ENCODE results near the gene KCNH1. TPM values are rescaled to one million over a fixed set of nuclear protein-coding genes. Genes with fewer than 3 reads are reported as not detected.

Gene KCNH1
- total RNA-seq, 4 donors from 2014 or later = not detected

DNA sequence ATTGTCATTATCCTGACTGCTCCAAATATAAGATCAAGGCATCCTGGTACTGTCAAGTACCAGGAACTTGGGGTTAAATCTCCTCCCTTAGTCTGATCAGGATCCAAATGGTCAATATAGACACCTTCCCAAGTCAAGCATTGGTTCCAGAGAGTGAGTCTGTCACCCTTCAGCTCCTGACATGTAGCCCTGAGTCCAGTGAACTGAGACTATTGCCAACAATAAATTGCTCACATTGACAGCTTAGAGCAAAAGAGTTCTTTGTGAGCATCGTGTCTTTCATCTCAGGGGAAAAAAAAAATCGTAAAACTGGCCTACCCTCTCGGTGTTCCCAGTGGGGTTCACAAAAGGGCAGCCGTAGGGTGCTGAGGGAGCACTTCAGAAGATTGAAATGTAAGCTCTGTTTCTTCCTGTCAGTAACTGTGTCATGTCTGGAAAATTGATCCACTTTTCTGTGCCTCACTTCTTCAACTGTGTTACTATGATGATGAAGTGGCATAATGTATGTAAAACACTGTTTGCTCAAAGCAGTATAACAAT is 228.5 kb downstream of the KCNH1 start:
- DNase-seq (ENCODE audit: low spot score in 2 of 2) = no peak
- TF ChIP-seq, protein P1, sequence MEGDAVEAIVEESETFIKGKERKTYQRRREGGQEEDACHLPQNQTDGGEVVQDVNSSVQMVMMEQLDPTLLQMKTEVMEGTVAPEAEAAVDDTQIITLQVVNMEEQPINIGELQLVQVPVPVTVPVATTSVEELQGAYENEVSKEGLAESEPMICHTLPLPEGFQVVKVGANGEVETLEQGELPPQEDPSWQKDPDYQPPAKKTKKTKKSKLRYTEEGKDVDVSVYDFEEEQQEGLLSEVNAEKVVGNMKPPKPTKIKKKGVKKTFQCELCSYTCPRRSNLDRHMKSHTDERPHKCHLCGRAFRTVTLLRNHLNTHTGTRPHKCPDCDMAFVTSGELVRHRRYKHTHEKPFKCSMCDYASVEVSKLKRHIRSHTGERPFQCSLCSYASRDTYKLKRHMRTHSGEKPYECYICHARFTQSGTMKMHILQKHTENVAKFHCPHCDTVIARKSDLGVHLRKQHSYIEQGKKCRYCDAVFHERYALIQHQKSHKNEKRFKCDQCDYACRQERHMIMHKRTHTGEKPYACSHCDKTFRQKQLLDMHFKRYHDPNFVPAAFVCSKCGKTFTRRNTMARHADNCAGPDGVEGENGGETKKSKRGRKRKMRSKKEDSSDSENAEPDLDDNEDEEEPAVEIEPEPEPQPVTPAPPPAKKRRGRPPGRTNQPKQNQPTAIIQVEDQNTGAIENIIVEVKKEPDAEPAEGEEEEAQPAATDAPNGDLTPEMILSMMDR (IDR thresholded peaks at IDR 0.05) = no peak
- TF ChIP-seq POLR2A (IDR thresholded peaks at IDR 0.05) = no peak
- WGBS, 2 donors = 25 to 40% methylated on average over 4 of the region's 4 CpGs
- intact Hi-C loops (cut with DNase I; ENCODE audit: low total_unique reads) = no loop called here
- H3K4me3 ChIP-seq (ENCODE audit: low read depth, poor library complexity, severe bottlenecking) = no peak overlapping the region

DNA sequence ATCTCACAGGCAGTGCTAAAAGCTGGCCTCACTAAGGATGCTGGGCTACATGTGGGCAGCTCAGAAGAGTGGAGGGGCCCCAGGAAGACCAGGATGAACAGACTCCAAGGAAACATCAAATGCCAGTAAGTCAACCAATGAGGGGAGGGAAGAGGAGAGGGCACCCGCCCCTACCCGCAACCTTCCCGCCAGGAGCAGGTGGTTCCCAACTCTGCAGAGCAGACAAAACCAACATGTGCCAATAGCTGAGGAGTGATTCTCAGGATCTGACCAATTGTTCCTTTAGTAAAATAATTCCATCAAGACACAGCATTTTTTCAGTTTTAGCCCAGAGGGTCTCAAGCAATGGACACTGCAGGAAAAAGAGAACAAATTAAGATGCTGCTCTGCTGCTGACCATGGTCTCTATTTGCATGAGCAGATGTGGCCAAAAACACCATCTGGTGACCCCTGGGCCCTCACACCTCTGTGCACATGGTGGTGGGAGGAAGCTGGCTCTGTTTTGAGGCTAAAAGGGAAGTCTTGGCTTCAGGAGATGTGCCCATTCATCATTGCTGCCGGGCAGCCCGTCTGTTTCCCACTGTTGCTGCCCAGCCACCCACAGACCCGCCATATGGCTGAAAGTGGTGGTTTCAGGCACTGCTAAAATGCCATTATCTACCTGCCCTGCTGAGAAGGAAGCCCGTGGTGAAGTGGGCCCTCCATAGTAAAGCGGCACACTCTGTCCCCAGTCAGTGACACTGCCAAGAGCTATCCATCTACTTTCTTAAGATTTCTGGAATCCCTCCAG is 231.8 kb downstream of the KCNH1 start:
- intact Hi-C loops (cut with DNase I; ENCODE audit: low total_unique reads) = no loop called here
- no peak for DNase-seq (ENCODE audit: low spot score in 2 of 2)
- H3K4me3 ChIP-seq (ENCODE audit: low read depth, poor library complexity, severe bottlenecking) = no peak overlapping the region
- TF ChIP-seq, protein P1 (IDR thresholded peaks at IDR 0.05) = no peak
- TF ChIP-seq POLR2A (IDR thresholded peaks at IDR 0.05) = no peak
- 65 to 82% methylated on average over 8 of the region's 8 CpGs for WGBS, 2 donors

DNA sequence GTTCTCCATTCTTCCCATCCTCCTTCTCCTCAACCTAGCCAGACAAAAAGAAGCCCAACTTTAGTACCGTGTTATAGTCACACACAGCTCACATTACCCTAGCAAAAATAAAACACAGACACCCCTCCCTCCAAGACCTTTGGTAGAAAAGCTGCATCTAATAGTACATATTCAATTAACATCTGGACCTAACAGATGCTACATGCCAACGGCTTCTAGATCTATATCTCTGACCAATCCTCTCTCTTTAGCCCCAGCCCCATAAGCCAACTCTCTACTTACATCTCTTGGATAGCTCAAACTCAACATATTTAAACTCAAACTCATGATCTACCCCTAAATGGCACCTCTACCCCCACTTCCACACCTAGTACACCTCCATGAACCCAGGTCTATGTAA is 233.1 kb downstream of the KCNH1 start:
- 59 to 65% methylated on average over 2 of the region's 2 CpGs for WGBS, 2 donors
- intact Hi-C loops (cut with DNase I; ENCODE audit: low total_unique reads) = no loop called here
- DNase-seq (ENCODE audit: low spot score in 2 of 2) = no peak
- no peak overlapping the region for H3K4me3 ChIP-seq (ENCODE audit: low read depth, poor library complexity, severe bottlenecking)
- no peak for TF ChIP-seq POLR2A (IDR thresholded peaks at IDR 0.05)
- TF ChIP-seq, protein P1 (IDR thresholded peaks at IDR 0.05) = no peak

DNA sequence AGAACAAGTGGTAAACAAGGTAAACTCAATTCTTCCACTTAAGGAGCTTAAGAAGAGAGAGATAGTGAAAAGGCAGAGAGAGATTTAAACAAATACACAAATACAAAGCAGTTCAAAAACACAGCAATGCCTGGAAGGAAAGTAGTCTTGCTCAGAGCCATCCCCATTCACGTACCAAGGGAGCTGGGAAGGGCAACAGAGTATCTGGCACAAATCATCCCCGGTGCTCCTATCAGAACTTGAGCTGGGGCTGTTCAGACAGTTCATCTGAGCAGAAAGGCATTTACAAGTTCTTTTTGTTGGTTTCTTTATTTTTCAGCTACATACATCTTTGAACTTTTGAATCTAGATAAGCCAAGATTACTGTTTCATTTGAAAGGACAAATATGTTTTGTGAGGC is 233.9 kb downstream of the KCNH1 start:
- no peak overlapping the region for H3K4me3 ChIP-seq (ENCODE audit: low read depth, poor library complexity, severe bottlenecking)
- intact Hi-C loops (cut with DNase I; ENCODE audit: low total_unique reads) = no loop called here
- DNase-seq (ENCODE audit: low spot score in 2 of 2) = no peak
- WGBS, 2 donors = 56 to 63% methylated on average over 2 of the region's 2 CpGs
- TF ChIP-seq, protein P1 (IDR thresholded peaks at IDR 0.05) = no peak
- TF ChIP-seq POLR2A (IDR thresholded peaks at IDR 0.05) = no peak

DNA sequence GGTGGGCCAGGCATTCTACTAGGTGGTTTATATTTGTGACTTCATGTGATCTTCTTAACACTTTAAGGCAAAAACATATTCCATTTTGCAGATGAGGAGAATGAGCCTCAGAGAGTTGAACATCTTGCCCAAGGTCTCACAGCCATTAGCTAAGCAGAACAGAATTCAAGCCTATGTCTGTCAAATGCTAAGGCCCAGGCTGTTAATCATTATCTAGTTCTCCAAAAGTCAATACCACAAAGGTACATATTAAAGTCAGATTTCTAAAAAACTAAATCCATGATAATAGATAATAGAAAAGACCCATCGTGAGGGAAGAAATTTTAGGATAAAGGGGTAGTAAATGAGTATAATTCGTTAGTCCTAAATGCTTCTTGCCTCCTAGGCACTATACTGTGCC is 234.3 kb downstream of the KCNH1 start:
- intact Hi-C loops (cut with DNase I; ENCODE audit: low total_unique reads) = no loop called here
- TF ChIP-seq, protein P1 (IDR thresholded peaks at IDR 0.05) = no peak
- TF ChIP-seq POLR2A (IDR thresholded peaks at IDR 0.05) = no peak
- no peak overlapping the region for H3K4me3 ChIP-seq (ENCODE audit: low read depth, poor library complexity, severe bottlenecking)
- 60 to 61% methylated on average over 2 of the region's 2 CpGs for WGBS, 2 donors
- no peak for DNase-seq (ENCODE audit: low spot score in 2 of 2)

All from lower leg skin (tissue), 4 donors.